H9 (cell line): ENCODE results near the gene POC5. TPM values are rescaled to one million over a fixed set of nuclear protein-coding genes. Genes with fewer than 3 reads are reported as not detected.

Source experiments
- DNase-seq: peaks from one replicate; pipeline ENCODE4 v3.0.0-alpha.2; 2017
- H2AFZ ChIP-seq: one replicate; pipeline ENCODE4 v1.6.1; 2013; ENCODE audit warnings: mild to moderate bottlenecking, low read length, control low read depth, moderate library complexity
- H2AK5ac ChIP-seq: 2 replicates; pipeline ENCODE4 v1.6.1; 2013; ENCODE audit warnings: low read length, control low read depth, mixed read lengths; ENCODE audit not compliant: insufficient read length
- H2BK120ac ChIP-seq: one replicate; pipeline ENCODE4 v1.6.1; 2013; ENCODE audit warnings: low read depth, mild to moderate bottlenecking, low read length, control low read depth, inconsistent platforms; ENCODE audit not compliant: poor library complexity, severe bottlenecking
- H2BK12ac ChIP-seq: 2 replicates; pipeline ENCODE4 v1.6.1; 2013; ENCODE audit warnings: low read length, control low read depth, mixed read lengths, low read depth; ENCODE audit not compliant: insufficient read length
- H2BK15ac ChIP-seq: 2 replicates; pipeline ENCODE4 v1.6.1; 2013; ENCODE audit warnings: low read depth, low read length, control low read depth
- H2BK20ac ChIP-seq: one replicate; pipeline ENCODE4 v1.6.1; 2013; ENCODE audit warnings: low read depth, mild to moderate bottlenecking, low read length, control low read depth, inconsistent platforms; ENCODE audit not compliant: poor library complexity, severe bottlenecking
- H2BK5ac ChIP-seq: 2 replicates; pipeline ENCODE4 v1.6.1; 2013; ENCODE audit warnings: low read length, control low read depth, mixed read lengths; ENCODE audit not compliant: insufficient read length
- H3K14ac ChIP-seq: 2 replicates; pipeline ENCODE4 v1.6.1; 2013; ENCODE audit warnings: low read length, control low read depth; ENCODE audit not compliant: insufficient read depth
- H3K18ac ChIP-seq: 2 replicates; pipeline ENCODE4 v1.6.1; 2013; ENCODE audit warnings: low read depth, mild to moderate bottlenecking, mixed read lengths, low read length, control low read depth; ENCODE audit not compliant: insufficient read length
- H3K23ac ChIP-seq: 2 replicates; pipeline ENCODE4 v1.6.1; 2013; ENCODE audit warnings: low read length, control low read depth, mixed read lengths, low read depth; ENCODE audit not compliant: insufficient read length
- H3K23me2 ChIP-seq: 2 replicates; pipeline ENCODE4 v1.6.1; 2013; ENCODE audit warnings: low read depth, mild to moderate bottlenecking, mixed read lengths, low read length, control low read depth; ENCODE audit not compliant: insufficient read length, poor library complexity, severe bottlenecking
- H3K27ac ChIP-seq: 2 replicates; pipeline ENCODE4 v1.5.1; 2013; ENCODE audit warnings: low read length, control low read depth, mixed read lengths, low read depth; ENCODE audit not compliant: insufficient read length
- H3K27me3 ChIP-seq: 2 replicates; pipeline ENCODE4 v1.6.1; 2013; ENCODE audit warnings: low read length, control low read depth, inconsistent platforms; ENCODE audit not compliant: insufficient read depth
- H3K4ac ChIP-seq: 2 replicates; pipeline ENCODE4 v1.6.1; 2013; ENCODE audit warnings: low read depth, mild to moderate bottlenecking, control low read depth, inconsistent platforms, low read length, moderate library complexity
- H3K4me1 ChIP-seq: 2 replicates; pipeline ENCODE4 v1.6.1; 2013; ENCODE audit warnings: low read length, control low read depth, inconsistent platforms; ENCODE audit not compliant: insufficient read depth
- H3K4me2 ChIP-seq: 2 replicates; pipeline ENCODE4 v1.6.1; 2013; ENCODE audit warnings: low read length, control low read depth, mixed read lengths; ENCODE audit not compliant: insufficient read length, insufficient read depth
- H3K56ac ChIP-seq: 2 replicates; pipeline ENCODE4 v1.6.1; 2013; ENCODE audit warnings: low read depth, mild to moderate bottlenecking, mixed read lengths, low read length, control low read depth; ENCODE audit not compliant: insufficient read length
- H3K79me1 ChIP-seq: 2 replicates; pipeline ENCODE4 v1.6.1; 2013; ENCODE audit warnings: low read depth, mild to moderate bottlenecking, moderate library complexity, low read length, control low read depth, inconsistent platforms; ENCODE audit not compliant: insufficient read depth, poor library complexity, severe bottlenecking
- H3K79me2 ChIP-seq: 2 replicates; pipeline ENCODE4 v1.6.1; 2013; ENCODE audit warnings: low read length, control low read depth, inconsistent platforms; ENCODE audit not compliant: insufficient read depth
- H3K9ac ChIP-seq: 2 replicates; pipeline ENCODE4 v1.6.1; 2013; ENCODE audit warnings: low read length, control low read depth, mixed read lengths; ENCODE audit not compliant: insufficient read length; ENCODE audit errors: extremely low read depth
- H3K9me3 ChIP-seq: one replicate; pipeline ENCODE4 v1.6.1; 2013; ENCODE audit warnings: low read depth, low read length, inconsistent platforms; ENCODE audit not compliant: control insufficient read depth
- H3T11ph ChIP-seq: one replicate; pipeline ENCODE4 v1.6.1; 2013; ENCODE audit warnings: mild to moderate bottlenecking, low read length, control low read depth, inconsistent platforms
- H4K20me1 ChIP-seq: one replicate; pipeline ENCODE4 v1.6.1; 2013; ENCODE audit not compliant: control insufficient read depth, insufficient read length, insufficient read depth
- H4K5ac ChIP-seq: 2 replicates; pipeline ENCODE4 v1.6.1; 2013; ENCODE audit warnings: low read depth, mild to moderate bottlenecking, mixed read lengths, low read length, control low read depth; ENCODE audit not compliant: insufficient read length
- H4K8ac ChIP-seq: replicated peaks from 2 replicates; pipeline ENCODE4 v1.6.1; 2013; ENCODE audit warnings: low read length, control low read depth, mixed read lengths, low read depth; ENCODE audit not compliant: insufficient read length
- H4K91ac ChIP-seq: 2 replicates; pipeline ENCODE4 v1.6.1; 2013; ENCODE audit warnings: low read depth, mild to moderate bottlenecking, moderate library complexity, mixed read lengths, low read length, control low read depth; ENCODE audit not compliant: insufficient read length
- H3K27ac Mint-ChIP-seq, 3 experiments: 2 replicates in 2 of 3; 3 replicates in 1 of 3; pipeline ENCODE4 v1.8.0; 2020 to 2021; ENCODE audit warnings: mixed read lengths in 3 of 3, mild to moderate bottlenecking in 1 of 3, moderate library complexity in 1 of 3
- H3K27me3 Mint-ChIP-seq: 2 replicates; pipeline ENCODE4 v1.8.0; 2021; ENCODE audit warnings: low read depth, mild to moderate bottlenecking, moderate library complexity, mixed read lengths
- H3K36me3 Mint-ChIP-seq, 3 experiments: 2 replicates in 2 of 3; 3 replicates in 1 of 3; pipeline ENCODE4 v1.8.0; 2020 to 2021; ENCODE audit warnings: low read depth in 3 of 3, mixed read lengths in 3 of 3; ENCODE audit not compliant: insufficient read depth in 1 of 3
- H3K4me1 Mint-ChIP-seq, 2 experiments: 2 replicates each; pipeline ENCODE4 v1.8.0; 2020; ENCODE audit warnings: mixed read lengths in 2 of 2
- H3K4me3 Mint-ChIP-seq, 2 experiments: 2 replicates in 1 of 2; 3 replicates in 1 of 2; pipeline ENCODE4 v1.8.0; 2020 to 2021; ENCODE audit warnings: mild to moderate bottlenecking in 2 of 2, mixed read lengths in 2 of 2, moderate library complexity in 1 of 2
- H3K9me3 Mint-ChIP-seq, 2 experiments: 2 replicates in 1 of 2; 3 replicates in 1 of 2; pipeline ENCODE4 v1.8.0; 2020; ENCODE audit warnings: mild to moderate bottlenecking in 2 of 2, mixed read lengths in 2 of 2, moderate library complexity in 1 of 2
- WGBS: extraction: QIAGEN DNeasy Blood & Tissue Kit; methylation state at CpG from one replicate; pipeline ENCODE4 v1.1.7; 2013; ENCODE audit warnings: missing lambda C conversion rate, low lambda C conversion rate, mixed read lengths; ENCODE audit not compliant: insufficient read length; ENCODE audit errors: extremely low coverage; 5-methylcytosine and 5-hydroxymethylcytosine counted together
- total RNA-seq: library from RNA; stranded (reverse); gene quantifications from 2 replicates; pipeline ENCODE4 v1.2.1, GENCODE V29; 2021
- TF ChIP-seq, protein P1 (sequence below): fragments of 200-600 bp; sonication (generic); conservative IDR thresholded peaks from 3 replicates; pipeline ENCODE4 v1.8.0; 2021; ENCODE audit warnings: antibody characterized with exemption, mild to moderate bottlenecking

POC5 gene
- total RNA-seq, 1 experiment from 2014 or later, result 12.2 TPM

DNA sequence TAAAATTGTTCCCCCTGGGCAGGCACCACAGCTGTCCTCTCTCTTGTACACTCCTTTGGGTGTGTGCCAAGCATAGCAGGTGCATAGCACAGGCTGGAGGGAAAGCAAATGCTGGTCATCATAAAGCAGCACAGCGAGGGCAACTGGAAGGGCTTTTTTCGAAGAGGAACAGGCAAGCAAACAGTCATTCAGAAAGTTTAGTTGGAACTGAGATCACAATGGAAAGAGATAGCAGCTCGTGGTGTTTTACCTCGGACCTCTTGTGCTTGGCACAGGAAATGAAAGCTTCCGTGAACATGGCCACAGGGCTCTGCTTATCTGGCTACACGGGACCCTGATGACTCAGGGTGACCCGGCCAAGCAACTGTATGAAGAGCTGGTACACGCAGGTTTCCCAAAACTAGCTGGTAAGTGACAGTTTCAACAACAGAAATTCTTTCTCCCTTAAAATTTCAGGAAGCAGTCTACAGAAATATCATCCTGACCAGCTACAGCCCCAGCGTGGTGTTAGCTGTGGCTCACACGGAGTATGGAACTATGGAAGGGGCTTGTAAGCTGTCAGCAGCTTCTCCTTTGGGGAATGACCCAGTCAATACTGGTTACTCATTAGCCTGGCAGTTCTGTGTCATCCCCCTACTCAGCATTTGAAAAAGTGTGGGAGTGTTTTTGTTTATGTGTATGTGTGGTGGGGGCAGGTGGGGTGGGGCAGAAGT is 48.1 kb downstream of the POC5 start:
- no peak overlapping the region for H2BK20ac ChIP-seq
- Mint-ChIP-seq H3K9me3 (no peaks in the 10 kb centered on the region), H3K36me3 (no peaks in the 10 kb centered on the region), H3K27ac (no peak overlapping the region; a peak in 1 of 7 replicates), H3K4me1 (peaks cover 26% of the 10 kb centered on the region in 2 experiments), H3K27me3 (no peaks in the 10 kb centered on the region), H3K4me3 (no peak overlapping the region)
- H3K23ac ChIP-seq, result no peak overlapping the region
- H3K79me2 ChIP-seq, result no peaks in the 10 kb centered on the region
- no peak overlapping the region for H2AK5ac ChIP-seq
- H2AFZ ChIP-seq, result no peak overlapping the region
- no peaks in the 10 kb centered on the region for H3K4me1 ChIP-seq
- no peaks in the 10 kb centered on the region for H3K9me3 ChIP-seq
- no peak overlapping the region for H3K4me2 ChIP-seq
- no peak overlapping the region for H4K5ac ChIP-seq
- H2BK120ac ChIP-seq, result no peak overlapping the region
- H2BK12ac ChIP-seq, result no peak overlapping the region
- no peak overlapping the region for H3K18ac ChIP-seq
- no peak overlapping the region for H3K9ac ChIP-seq
- no CpG with 5 or more reads among the region's 10 CpGs for WGBS
- H3K27me3 ChIP-seq, result no peaks in the 10 kb centered on the region
- H4K20me1 ChIP-seq, result no peaks in the 10 kb centered on the region
- no peak for DNase-seq
- H3K56ac ChIP-seq, result no peak overlapping the region
- no peak overlapping the region for H4K8ac ChIP-seq
- no peaks in the 10 kb centered on the region for H3K23me2 ChIP-seq
- H3T11ph ChIP-seq, result no peak overlapping the region
- no peak overlapping the region for H4K91ac ChIP-seq
- no peak overlapping the region for H3K14ac ChIP-seq
- no peaks in the 10 kb centered on the region for H3K79me1 ChIP-seq
- no peak overlapping the region for H2BK5ac ChIP-seq
- no peak overlapping the region for H3K4ac ChIP-seq
- H3K27ac ChIP-seq, result no peak overlapping the region
- H2BK15ac ChIP-seq, result no peak overlapping the region
- TF ChIP-seq, protein P1, sequence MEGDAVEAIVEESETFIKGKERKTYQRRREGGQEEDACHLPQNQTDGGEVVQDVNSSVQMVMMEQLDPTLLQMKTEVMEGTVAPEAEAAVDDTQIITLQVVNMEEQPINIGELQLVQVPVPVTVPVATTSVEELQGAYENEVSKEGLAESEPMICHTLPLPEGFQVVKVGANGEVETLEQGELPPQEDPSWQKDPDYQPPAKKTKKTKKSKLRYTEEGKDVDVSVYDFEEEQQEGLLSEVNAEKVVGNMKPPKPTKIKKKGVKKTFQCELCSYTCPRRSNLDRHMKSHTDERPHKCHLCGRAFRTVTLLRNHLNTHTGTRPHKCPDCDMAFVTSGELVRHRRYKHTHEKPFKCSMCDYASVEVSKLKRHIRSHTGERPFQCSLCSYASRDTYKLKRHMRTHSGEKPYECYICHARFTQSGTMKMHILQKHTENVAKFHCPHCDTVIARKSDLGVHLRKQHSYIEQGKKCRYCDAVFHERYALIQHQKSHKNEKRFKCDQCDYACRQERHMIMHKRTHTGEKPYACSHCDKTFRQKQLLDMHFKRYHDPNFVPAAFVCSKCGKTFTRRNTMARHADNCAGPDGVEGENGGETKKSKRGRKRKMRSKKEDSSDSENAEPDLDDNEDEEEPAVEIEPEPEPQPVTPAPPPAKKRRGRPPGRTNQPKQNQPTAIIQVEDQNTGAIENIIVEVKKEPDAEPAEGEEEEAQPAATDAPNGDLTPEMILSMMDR, result no peak
